K562 (cell line): ENCODE measurements around the gene PHYH. TPM values are rescaled to one million over a fixed set of nuclear protein-coding genes. Genes with fewer than 3 reads are reported as not detected.

Source experiments
- ATAC-seq: fragments of 200-7000 bp; cut with Tn5 transposase; 3 replicates; pipeline ENCODE4 v1.9.1; 2020; ENCODE audit warnings: moderate library complexity
- BruUV-seq: library from RNA; stranded (reverse); fragments of 400-500 nt; replicated peaks from 2 replicates; lab custom pipeline; 2021; lab: Mats Ljungman, UMichigan
- CTCF ChIA-PET: fragments of 300-600 bp; formaldehyde crosslinking; extraction: SDS; loops from one replicate; lab custom pipeline; 2021; ENCODE audit warnings: low intra/inter-chr PET ratio; lab: Yijun Ruan, JAX
- POLR2A ChIA-PET: fragments of 300-600, 350-650 bp; sonication (Branson Sonifier 250); formaldehyde crosslinking; extraction: SDS; loops from one replicate; lab custom pipeline; 2021; ENCODE audit warnings: antibody characterized with exemption, inconsistent platforms; lab: Yijun Ruan, JAX
- DNase-seq, 4 experiments: peaks; one replicate each; pipeline versions ENCODE4 v3.0.0 to v3.0.0-alpha.2; 2011 to 2018; ENCODE audit warnings: low spot score in 3 of 4, mixed read lengths in 3 of 4; ENCODE audit errors: extremely low read depth in 1 of 4
- FAIRE-seq: peaks from 2 replicates; lab custom pipeline; 2011; peaks lifted over from hg19 to GRCh38; lab: Jason Lieb, UNC
- H2AFZ ChIP-seq: 2 replicates; pipeline ENCODE4 v1.6.0; 2011; ENCODE audit warnings: low read depth, low read length, control low read depth, inconsistent platforms
- H3K27ac ChIP-seq: fragments of 200-600 bp; 3 replicates; pipeline ENCODE4 v1.8.0; 2011; ENCODE audit warnings: low read depth, mild to moderate bottlenecking, control low read depth, inconsistent platforms, low read length, moderate library complexity, mixed read lengths; ENCODE audit errors: extremely low read depth
- H3K27me3 ChIP-seq, 2 experiments: fragments of 300-600 bp in 1 of 2; 2 replicates in 1 of 2; 3 replicates in 1 of 2; pipeline versions ENCODE4 v1.6.0 to v1.8.0; 2011; ENCODE audit warnings: inconsistent platforms in 2 of 2, low read length in 2 of 2, mild to moderate bottlenecking in 1 of 2, mixed read lengths in 1 of 2, moderate library complexity in 1 of 2; ENCODE audit not compliant: control insufficient read depth in 2 of 2, insufficient read depth in 2 of 2
- H3K36me3 ChIP-seq: fragments of 300-600 bp; 3 replicates; pipeline ENCODE4 v1.8.0; 2011; ENCODE audit warnings: mild to moderate bottlenecking, low read length, inconsistent platforms; ENCODE audit not compliant: control insufficient read depth, insufficient read depth
- H3K4me1 ChIP-seq, 2 experiments: fragments of 200-600 bp in 1 of 2; replicated peaks in 1 of 2; 2 replicates in 1 of 2; 3 replicates in 1 of 2; pipeline versions ENCODE4 v1.5.1 to v1.8.0; 2011; ENCODE audit warnings: inconsistent platforms in 2 of 2, low read length in 2 of 2, mild to moderate bottlenecking in 1 of 2, mixed read lengths in 1 of 2, moderate library complexity in 1 of 2; ENCODE audit not compliant: control insufficient read depth in 2 of 2, insufficient read depth in 2 of 2
- H3K4me2 ChIP-seq: 2 replicates; pipeline ENCODE4 v1.6.1; 2011; ENCODE audit warnings: low read length, control low read depth, inconsistent platforms, mixed read lengths; ENCODE audit not compliant: insufficient read depth
- H3K4me3 ChIP-seq: fragments of 200-600 bp; sonication (generic), shearing (Covaris generic); 2 replicates; pipeline ENCODE4 v1.5.1; 2016; ENCODE audit warnings: control low read depth, inconsistent platforms
- H3K79me2 ChIP-seq: fragments of 200-600 bp; 3 replicates; pipeline ENCODE4 v1.8.0; 2011; ENCODE audit warnings: low read length, inconsistent platforms; ENCODE audit not compliant: control insufficient read depth, insufficient read depth
- H3K9ac ChIP-seq, 2 experiments: 2 replicates each; pipeline versions ENCODE4 v1.6.0 to v1.6.1; 2011; ENCODE audit warnings: low read depth in 2 of 2, low read length in 2 of 2, control low read depth in 1 of 2, inconsistent platforms in 1 of 2, mild to moderate bottlenecking in 1 of 2, mixed read lengths in 1 of 2; ENCODE audit not compliant: insufficient read depth in 1 of 2
- H3K9me1 ChIP-seq: one replicate; pipeline ENCODE4 v1.6.0; 2011; ENCODE audit warnings: inconsistent platforms, mild to moderate bottlenecking, low read length, moderate library complexity; ENCODE audit not compliant: control insufficient read depth, insufficient read depth
- H3K9me3 ChIP-seq: replicated peaks from 2 replicates; pipeline ENCODE4 v1.5.1; 2011; ENCODE audit warnings: low read depth, low read length, inconsistent platforms; ENCODE audit not compliant: control insufficient read depth, insufficient read depth
- H4K20me1 ChIP-seq: replicated peaks from 2 replicates; pipeline ENCODE4 v1.6.1; 2011; ENCODE audit warnings: low read length, inconsistent platforms, mixed read lengths; ENCODE audit not compliant: control insufficient read depth, insufficient read depth
- ARID1B ChIP-seq: fragments of 450-650 bp; IDR thresholded peaks from 2 replicates; pipeline ENCODE4 v1.6.1; 2016; ENCODE audit warnings: antibody characterized with exemption, mild to moderate bottlenecking, inconsistent platforms
- GATAD2A ChIP-seq: fragments of 450-650 bp; IDR thresholded peaks from 2 replicates; pipeline ENCODE4 v1.6.1; 2017
- KLF16 ChIP-seq: IDR thresholded peaks from 2 replicates; pipeline ENCODE4 v1.6.1; 2016; ENCODE audit warnings: antibody characterized with exemption
- MAFG ChIP-seq: fragments of 450-650 bp; conservative IDR thresholded peaks from 2 replicates; pipeline ENCODE4 v1.6.1; 2016; ENCODE audit warnings: missing genetic modification characterization, missing compliant biosample characterization
- TAL1 ChIP-seq: fragments of 450-650 bp; IDR thresholded peaks from 2 replicates; pipeline ENCODE4 v1.6.1; 2016; ENCODE audit warnings: mild to moderate bottlenecking
- TBP ChIP-seq: optimal IDR thresholded peaks from 2 replicates; pipeline ENCODE3; 2011; ENCODE audit warnings: low read depth, low read length, improper control_type of control experiment
- TCF3 ChIP-seq: sonication (generic); formaldehyde crosslinking; IDR thresholded peaks from 2 replicates; pipeline ENCODE4 v1.4.0; 2020; ENCODE audit warnings: mild to moderate bottlenecking, missing genetic modification reagents
- ZFX ChIP-seq: sonication (generic); formaldehyde crosslinking; IDR thresholded peaks from 2 replicates; pipeline ENCODE4 v1.8.0; 2022; ENCODE audit warnings: mild to moderate bottlenecking, missing genetic modification reagents, moderate library complexity
- ZNF224 ChIP-seq: sonication (generic); formaldehyde crosslinking; IDR thresholded peaks from 2 replicates; pipeline ENCODE4 v1.8.0; 2022; ENCODE audit warnings: mild to moderate bottlenecking, missing genetic modification reagents
- WGBS: fragments of 100-300 bp; shearing (Covaris generic); methylation state at CpG from one replicate; pipeline ENCODE4 v1.1.6; 2016; ENCODE audit warnings: low coverage, mixed read lengths; ENCODE audit not compliant: insufficient coverage; ENCODE audit errors: missing lambda C conversion rate; 5-methylcytosine and 5-hydroxymethylcytosine counted together
- in situ Hi-C: fragments of 300-500 bp; cut with MboI; formaldehyde crosslinking; loops from 4 replicates; pipeline ENCODE4 v1.15.0; 2018; ENCODE audit warnings: inconsistent platforms, mixed read lengths
- intact Hi-C: fragments of 100-400 bp; cut with micrococcal nuclease; formaldehyde crosslinking; loops from 2 replicates; pipeline ENCODE4 v1.14.2; 2022
- polyA plus RNA-seq, 8 experiments: library from polyadenylated mRNA; depleted of rRNA in 4 of 8; stranded (reverse) in 5 of 8; unstranded in 3 of 8; fragments of >200 nt; fragmentation: Nextera tagmentation in 2 of 8; fragmentation: Illumina TruSeq in 1 of 8; extraction: Ambion mirVana in 2 of 8; extraction: Trizol in 1 of 8; gene quantifications; 2 replicates each; pipeline versions ENCODE4 v1.2.1 to v1.2.3, GENCODE V29; 2011 to 2014; ENCODE audit warnings: inconsistent platforms in 1 of 8, missing spikeins in 1 of 8
- total RNA-seq, 7 experiments: library from RNA; depleted of rRNA in 6 of 7; stranded (reverse); fragments of >200 nt in 6 of 7; fragmentation: Illumina TruSeq in 2 of 7; extraction: Trizol in 2 of 7; gene quantifications; 2 replicates each; pipeline versions ENCODE4 v1.2.1 to v1.2.3, GENCODE V29; 2011 to 2021; ENCODE audit warnings: low replicate concordance in 1 of 7
- TF ChIP-seq, protein P1 (sequence below): sonication (generic); formaldehyde crosslinking; IDR thresholded peaks from 2 replicates; pipeline ENCODE4 v1.8.1; 2023; ENCODE audit warnings: missing genetic modification reagents, mild to moderate bottlenecking, borderline replicate concordance
- TF ChIP-seq, protein P2 (sequence below): sonication (generic); formaldehyde crosslinking; IDR thresholded peaks from 2 replicates; pipeline ENCODE4 v1.8.0; 2022; ENCODE audit warnings: mild to moderate bottlenecking, missing genetic modification reagents, borderline replicate concordance
- TF ChIP-seq, protein P3 (sequence below), 2 experiments: fragments of 200-800 bp in 1 of 2; sonication (Bioruptor generic) in 1 of 2; sonication (generic) in 1 of 2; formaldehyde crosslinking in 1 of 2; IDR thresholded peaks in 1 of 2; conservative IDR thresholded peaks in 1 of 2; 2 replicates each; pipeline versions ENCODE4 v1.5.0 to v1.6.1; 2016 to 2020; ENCODE audit warnings: missing compliant biosample characterization in 1 of 2, missing genetic modification characterization in 1 of 2, missing genetic modification reagents in 1 of 2

PHYH gene
- total and polyA plus RNA-seq, 9 of the 15 experiments (the other 6 are each of a cell fraction or from before 2014, with no cell fraction given): 3.8 to 6.9 (median 5.7) TPM

DNA sequence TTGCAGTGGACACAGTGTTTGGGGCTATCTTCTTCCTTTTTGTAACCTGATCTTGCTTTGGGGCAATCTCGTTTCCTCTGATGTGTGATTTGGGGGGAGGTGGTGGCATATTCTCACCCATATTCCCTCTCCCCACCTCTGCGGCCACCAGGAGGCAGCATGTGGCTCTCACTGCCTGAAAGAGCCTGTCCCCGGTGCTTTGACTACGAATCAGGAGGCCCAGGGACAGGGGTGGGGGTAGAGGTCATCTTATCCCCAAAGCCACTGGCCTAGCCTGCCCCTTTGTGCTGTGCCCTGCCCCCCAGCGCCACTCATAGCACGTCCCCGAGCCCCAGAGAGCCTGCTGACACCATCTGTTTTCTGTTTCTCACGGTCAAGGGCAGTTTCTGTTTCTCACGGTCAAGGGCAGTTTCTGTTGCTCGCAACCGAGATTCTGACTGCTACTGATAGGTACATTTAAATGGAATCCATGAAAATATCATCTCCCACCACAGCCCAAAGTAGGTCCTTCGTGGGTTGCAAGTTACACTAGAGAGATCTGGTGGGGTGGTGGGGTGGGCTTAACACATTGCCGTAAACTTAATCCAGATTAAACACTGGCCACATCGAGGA, 28.2 kb downstream of the PHYH start:
- peak overlapping the region; percentile 62 for H3K27ac ChIP-seq
- H3K9me3 ChIP-seq: no peaks in the 10 kb centered on the region
- no peaks in the 10 kb centered on the region for H4K20me1 ChIP-seq
- peak overlapping the region; percentile 40 to 70 for H3K9ac ChIP-seq
- no peaks in the 10 kb centered on the region for H3K36me3 ChIP-seq
- BruUV-seq: no TSS peak
- no peaks in the 10 kb centered on the region for H3K79me2 ChIP-seq
- H2AFZ ChIP-seq: peak overlapping the region; percentile 93
- FAIRE-seq (peak; percentile 78), DNase-seq (peak; percentile 78 to 89 (median 84)), ATAC-seq (peak; percentile 98)
- H3K4me2 ChIP-seq: peak overlapping the region; percentile 73
- intact Hi-C loops: loop anchor here (1.0 to 10.0 kb wide), 4 partner anchors 31 to 107 kb away; partner anchors contain the start of gene MCM10
- H3K4me3 ChIP-seq: no peak overlapping the region
- no peaks in the 10 kb centered on the region for H3K9me1 ChIP-seq
- 10% methylated on average over 11 of the region's 14 CpGs for WGBS
- in situ Hi-C loops: no loop called here
- H3K4me1 ChIP-seq: peaks cover 21 to 24% of the 10 kb centered on the region in 2 experiments; a peak in 4 of 5 replicates
- CTCF ChIA-PET: interaction anchor here (0.6 kb wide), 1 partner anchor 31 kb away, joined by 3 read pairs; no protein-coding TSS in a partner anchor
- POLR2A ChIA-PET: interaction anchor here (0.6 kb wide), 2 partner anchors 25 to 159 kb away, joined by 3 read pairs; no protein-coding TSS in a partner anchor
- H3K27me3 ChIP-seq: no peaks in the 10 kb centered on the region
- TF ChIP-seq ZFX (CRISPR knock-in tag): peak; percentile 61; the same call in 1 of the 2 replicates
- TF ChIP-seq, protein P1, sequence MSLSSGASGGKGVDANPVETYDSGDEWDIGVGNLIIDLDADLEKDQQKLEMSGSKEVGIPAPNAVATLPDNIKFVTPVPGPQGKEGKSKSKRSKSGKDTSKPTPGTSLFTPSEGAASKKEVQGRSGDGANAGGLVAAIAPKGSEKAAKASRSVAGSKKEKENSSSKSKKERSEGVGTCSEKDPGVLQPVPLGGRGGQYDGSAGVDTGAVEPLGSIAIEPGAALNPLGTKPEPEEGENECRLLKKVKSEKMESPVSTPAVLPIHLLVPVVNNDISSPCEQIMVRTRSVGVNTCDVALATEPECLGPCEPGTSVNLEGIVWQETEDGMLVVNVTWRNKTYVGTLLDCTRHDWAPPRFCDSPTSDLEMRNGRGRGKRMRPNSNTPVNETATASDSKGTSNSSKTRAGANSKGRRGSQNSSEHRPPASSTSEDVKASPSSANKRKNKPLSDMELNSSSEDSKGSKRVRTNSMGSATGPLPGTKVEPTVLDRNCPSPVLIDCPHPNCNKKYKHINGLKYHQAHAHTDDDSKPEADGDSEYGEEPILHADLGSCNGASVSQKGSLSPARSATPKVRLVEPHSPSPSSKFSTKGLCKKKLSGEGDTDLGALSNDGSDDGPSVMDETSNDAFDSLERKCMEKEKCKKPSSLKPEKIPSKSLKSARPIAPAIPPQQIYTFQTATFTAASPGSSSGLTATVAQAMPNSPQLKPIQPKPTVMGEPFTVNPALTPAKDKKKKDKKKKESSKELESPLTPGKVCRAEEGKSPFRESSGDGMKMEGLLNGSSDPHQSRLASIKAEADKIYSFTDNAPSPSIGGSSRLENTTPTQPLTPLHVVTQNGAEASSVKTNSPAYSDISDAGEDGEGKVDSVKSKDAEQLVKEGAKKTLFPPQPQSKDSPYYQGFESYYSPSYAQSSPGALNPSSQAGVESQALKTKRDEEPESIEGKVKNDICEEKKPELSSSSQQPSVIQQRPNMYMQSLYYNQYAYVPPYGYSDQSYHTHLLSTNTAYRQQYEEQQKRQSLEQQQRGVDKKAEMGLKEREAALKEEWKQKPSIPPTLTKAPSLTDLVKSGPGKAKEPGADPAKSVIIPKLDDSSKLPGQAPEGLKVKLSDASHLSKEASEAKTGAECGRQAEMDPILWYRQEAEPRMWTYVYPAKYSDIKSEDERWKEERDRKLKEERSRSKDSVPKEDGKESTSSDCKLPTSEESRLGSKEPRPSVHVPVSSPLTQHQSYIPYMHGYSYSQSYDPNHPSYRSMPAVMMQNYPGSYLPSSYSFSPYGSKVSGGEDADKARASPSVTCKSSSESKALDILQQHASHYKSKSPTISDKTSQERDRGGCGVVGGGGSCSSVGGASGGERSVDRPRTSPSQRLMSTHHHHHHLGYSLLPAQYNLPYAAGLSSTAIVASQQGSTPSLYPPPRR: no peak
- no peak for TF ChIP-seq MAFG
- TF ChIP-seq, protein P2, sequence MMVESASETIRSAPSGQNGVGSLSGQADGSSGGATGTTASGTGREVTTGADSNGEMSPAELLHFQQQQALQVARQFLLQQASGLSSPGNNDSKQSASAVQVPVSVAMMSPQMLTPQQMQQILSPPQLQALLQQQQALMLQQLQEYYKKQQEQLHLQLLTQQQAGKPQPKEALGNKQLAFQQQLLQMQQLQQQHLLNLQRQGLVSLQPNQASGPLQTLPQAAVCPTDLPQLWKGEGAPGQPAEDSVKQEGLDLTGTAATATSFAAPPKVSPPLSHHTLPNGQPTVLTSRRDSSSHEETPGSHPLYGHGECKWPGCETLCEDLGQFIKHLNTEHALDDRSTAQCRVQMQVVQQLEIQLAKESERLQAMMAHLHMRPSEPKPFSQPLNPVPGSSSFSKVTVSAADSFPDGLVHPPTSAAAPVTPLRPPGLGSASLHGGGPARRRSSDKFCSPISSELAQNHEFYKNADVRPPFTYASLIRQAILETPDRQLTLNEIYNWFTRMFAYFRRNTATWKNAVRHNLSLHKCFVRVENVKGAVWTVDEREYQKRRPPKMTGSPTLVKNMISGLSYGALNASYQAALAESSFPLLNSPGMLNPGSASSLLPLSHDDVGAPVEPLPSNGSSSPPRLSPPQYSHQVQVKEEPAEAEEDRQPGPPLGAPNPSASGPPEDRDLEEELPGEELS (CRISPR knock-in tag): 0 out of 2 replicates have a peak, but pooled peaks have one; percentile 28
- peak; percentile 31; the same call in 1 of the 2 replicates for TF ChIP-seq ARID1B
- 0 out of 2 replicates have a peak, but pooled peaks have one; percentile 41 for TF ChIP-seq ZNF224 (CRISPR knock-in tag)
- 0 out of 2 replicates have a peak, but pooled peaks have one; percentile 17 for TF ChIP-seq GATAD2A
- peak; percentile 46 for TF ChIP-seq TCF3
- TF ChIP-seq TAL1: peak; percentile 26; the same call in 1 of the 2 replicates
- TF ChIP-seq, protein P3, sequence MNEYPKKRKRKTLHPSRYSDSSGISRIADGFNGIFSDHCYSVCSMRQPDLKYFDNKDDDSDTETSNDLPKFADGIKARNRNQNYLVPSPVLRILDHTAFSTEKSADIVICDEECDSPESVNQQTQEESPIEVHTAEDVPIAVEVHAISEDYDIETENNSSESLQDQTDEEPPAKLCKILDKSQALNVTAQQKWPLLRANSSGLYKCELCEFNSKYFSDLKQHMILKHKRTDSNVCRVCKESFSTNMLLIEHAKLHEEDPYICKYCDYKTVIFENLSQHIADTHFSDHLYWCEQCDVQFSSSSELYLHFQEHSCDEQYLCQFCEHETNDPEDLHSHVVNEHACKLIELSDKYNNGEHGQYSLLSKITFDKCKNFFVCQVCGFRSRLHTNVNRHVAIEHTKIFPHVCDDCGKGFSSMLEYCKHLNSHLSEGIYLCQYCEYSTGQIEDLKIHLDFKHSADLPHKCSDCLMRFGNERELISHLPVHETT (CRISPR knock-in tag; conservative IDR thresholded peaks at IDR 0.05 in 1 of 2, IDR thresholded peaks at IDR 0.05 in 1 of 2): 0 out of 4 replicates have a peak, but pooled peaks of 1 of the 2 experiments have one; percentile 37
- peak; percentile 7 for TF ChIP-seq TBP
- 0 out of 2 replicates have a peak, but pooled peaks have one; percentile 12 for TF ChIP-seq KLF16
